Right ventricle myocardium superior (tissue), 1 donor: ENCODE measurements around the gene HIPK2. TPM values are rescaled to one million over a fixed set of nuclear protein-coding genes. Genes with fewer than 3 reads are reported as not detected.
A peak's percentile ranks its signal among the peaks of the same experiment; 100 is the strongest.

ENCODE experiments used
- ATAC-seq: fragments of 200-7000 bp; cut with Tn5 transposase; one replicate; pipeline ENCODE4 v1.9.1; 2020; ENCODE audit warnings: mild to moderate bottlenecking; ENCODE audit not compliant: poor library complexity
- DNase-seq: peaks from one replicate; pipeline ENCODE4 v3.0.0-alpha.2; 2020
- intact Hi-C: fragments of 100-400 bp; cut with DNase I; formaldehyde crosslinking; loops from one replicate; pipeline ENCODE4 v1.11.2; 2022
- total RNA-seq: library from RNA; stranded (reverse); fragmentation: NEBNext Ultra II Directional; extraction: Animal tissue kit (Norgen Biotek cat#: 25700); gene quantifications from one replicate; pipeline ENCODE4 v1.2.1, GENCODE V29; 2021
- donor health status: DM: no; HTN: yes; CAD: no; lungs with severe emphysema.

HIPK2 gene
- total RNA-seq, 1 donor from 2014 or later, result 88.5 TPM

DNA sequence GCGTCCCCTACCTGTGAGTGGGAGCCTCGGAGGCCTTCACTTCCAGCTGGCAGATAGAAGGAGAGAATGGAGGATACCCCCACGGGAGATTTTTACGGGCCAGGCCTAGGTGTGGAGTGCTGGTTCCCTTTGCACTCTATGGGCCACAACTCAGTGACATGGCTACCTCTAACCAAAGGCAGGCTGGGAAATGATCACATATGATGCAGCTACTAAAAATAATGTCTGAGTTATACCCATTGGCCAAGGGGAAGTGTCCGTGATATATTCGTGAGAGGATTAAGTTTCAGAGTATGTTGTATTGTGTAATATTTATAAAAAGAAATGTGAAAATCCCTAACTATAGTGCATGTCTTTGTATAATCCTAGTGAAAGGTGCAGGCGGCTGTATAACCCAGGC, 13.5 kb upstream of the HIPK2 start:
- intact Hi-C loops, result no loop called here
- ATAC-seq, result no peak

GRCh38 chr7:139784648-139785047, 6.8 kb upstream of the HIPK2 start:
- DNase-seq, result no peak
- intact Hi-C loops, result no loop called here
- ATAC-seq, result no peak

More for the DNA sequence above, 13.5 kb upstream of the HIPK2 start:
- DNase-seq, result no peak

DNA sequence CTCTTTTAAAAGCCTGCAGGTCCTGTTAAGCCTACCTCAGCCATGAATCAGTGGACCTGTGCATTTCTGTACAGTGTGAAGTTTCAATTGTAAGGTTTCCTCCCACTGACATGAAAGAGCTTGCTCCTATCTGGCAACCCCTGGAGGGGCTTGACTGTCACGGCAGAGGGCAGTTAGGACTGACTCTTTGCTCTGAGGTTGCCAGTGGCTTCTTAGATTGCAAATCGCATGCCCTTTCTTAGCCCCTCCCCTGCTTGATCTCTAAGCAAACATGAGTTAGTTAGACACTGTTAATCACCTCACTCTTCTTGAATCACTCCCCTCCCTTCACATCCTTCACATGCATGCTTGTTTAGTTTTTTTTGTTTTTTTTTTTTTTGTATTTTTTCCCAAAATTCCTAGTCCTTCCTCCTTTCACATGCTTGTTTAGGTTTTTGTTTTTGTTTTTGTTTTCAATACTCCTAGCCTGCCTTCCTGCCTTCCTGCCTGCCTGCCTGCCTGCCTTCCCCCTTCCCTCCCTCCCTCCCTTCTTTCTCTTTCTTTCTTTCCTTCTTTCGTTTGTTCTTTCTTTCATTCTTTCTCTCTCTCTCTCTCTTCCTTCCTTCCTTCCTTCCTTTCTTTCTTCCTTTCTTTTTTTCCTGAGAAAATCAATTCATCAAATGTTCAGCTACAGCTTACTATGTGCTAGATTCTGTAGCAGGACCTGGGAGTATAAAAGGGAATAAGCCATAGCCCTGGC, 6.0 kb upstream of the HIPK2 start:
- intact Hi-C loops, result no loop called here
- DNase-seq (no peak), ATAC-seq (no peak)

- no peak for ATAC-seq
- DNase-seq, result no peak
- intact Hi-C loops, result no loop called here
These were observed 5.1 kb upstream of the HIPK2 start for GRCh38 chr7:139782932-139783331.

GRCh38 chr7:139777133-139777891, 486 bp downstream of the HIPK2 start:
- ATAC-seq (no peak), DNase-seq (peak; percentile 72)
- intact Hi-C loops, result loop anchor here (5.0 kb wide), 3 partner anchors 45 to 225 kb away; no protein-coding TSS in a partner anchor

- no peak for DNase-seq
- intact Hi-C loops, result loop anchor here (5.0 kb wide), 3 partner anchors 44 to 226 kb away; no protein-coding TSS in a partner anchor
- ATAC-seq, result peak; percentile 26
These were observed 1.2 kb downstream of the HIPK2 start for GRCh38 chr7:139776486-139777132.

- no peak for DNase-seq
- intact Hi-C loops, result loop anchor here (5.0 kb wide), 3 partner anchors 44 to 226 kb away; no protein-coding TSS in a partner anchor
- peak; percentile 72 for ATAC-seq
These were observed 1.9 kb downstream of the HIPK2 start for GRCh38 chr7:139775829-139776266.

DNA sequence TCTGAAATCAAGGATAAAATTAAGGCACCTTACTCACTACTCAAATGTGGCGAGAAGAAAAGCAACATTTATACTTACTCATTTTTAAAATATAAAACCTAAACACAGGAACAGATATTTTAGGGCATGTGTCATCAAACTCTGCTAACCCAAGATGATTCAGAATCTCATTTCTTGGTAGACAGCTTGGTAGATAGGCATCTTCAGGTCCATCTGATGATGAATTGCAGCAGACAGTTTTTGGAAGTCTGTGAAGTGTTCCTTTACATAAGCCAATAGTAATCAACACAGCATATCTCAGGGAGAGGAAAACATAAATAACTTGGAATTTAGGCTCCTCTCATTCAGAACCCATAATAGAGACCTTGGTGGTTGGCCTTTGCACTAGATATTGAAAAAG, 3.4 kb downstream of the HIPK2 start:
- DNase-seq (no peak), ATAC-seq (no peak)
- intact Hi-C loops, result no loop called here

- DNase-seq (no peak), ATAC-seq (no peak)
- intact Hi-C loops, result no loop called here
These were observed 4.4 kb downstream of the HIPK2 start for GRCh38 chr7:139773371-139773770.

DNA sequence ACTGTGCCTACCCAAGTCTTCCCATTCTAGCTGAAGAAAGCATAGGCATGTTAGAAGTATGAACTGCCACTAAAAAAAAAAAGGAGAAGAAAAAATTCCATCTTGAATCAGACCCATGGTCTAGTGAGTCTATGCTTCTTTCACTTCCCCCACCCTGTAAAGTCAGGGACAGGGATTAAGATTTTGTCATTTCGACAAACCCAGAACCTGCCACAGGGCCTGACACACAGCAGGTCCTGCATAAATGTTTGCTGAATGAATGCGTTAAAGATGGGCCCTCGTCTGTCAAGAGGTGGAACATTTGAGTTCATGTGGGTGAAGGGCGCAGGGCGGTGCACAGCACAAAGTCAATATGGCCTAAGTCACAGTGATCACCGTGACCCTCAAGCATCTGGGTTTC, 4.9 kb downstream of the HIPK2 start:
- intact Hi-C loops, result no loop called here
- DNase-seq (no peak), ATAC-seq (no peak)

- no peak for ATAC-seq
- intact Hi-C loops, result no loop called here
- DNase-seq, result no peak
These were observed 5.7 kb downstream of the HIPK2 start for GRCh38 chr7:139772115-139772514.

DNA sequence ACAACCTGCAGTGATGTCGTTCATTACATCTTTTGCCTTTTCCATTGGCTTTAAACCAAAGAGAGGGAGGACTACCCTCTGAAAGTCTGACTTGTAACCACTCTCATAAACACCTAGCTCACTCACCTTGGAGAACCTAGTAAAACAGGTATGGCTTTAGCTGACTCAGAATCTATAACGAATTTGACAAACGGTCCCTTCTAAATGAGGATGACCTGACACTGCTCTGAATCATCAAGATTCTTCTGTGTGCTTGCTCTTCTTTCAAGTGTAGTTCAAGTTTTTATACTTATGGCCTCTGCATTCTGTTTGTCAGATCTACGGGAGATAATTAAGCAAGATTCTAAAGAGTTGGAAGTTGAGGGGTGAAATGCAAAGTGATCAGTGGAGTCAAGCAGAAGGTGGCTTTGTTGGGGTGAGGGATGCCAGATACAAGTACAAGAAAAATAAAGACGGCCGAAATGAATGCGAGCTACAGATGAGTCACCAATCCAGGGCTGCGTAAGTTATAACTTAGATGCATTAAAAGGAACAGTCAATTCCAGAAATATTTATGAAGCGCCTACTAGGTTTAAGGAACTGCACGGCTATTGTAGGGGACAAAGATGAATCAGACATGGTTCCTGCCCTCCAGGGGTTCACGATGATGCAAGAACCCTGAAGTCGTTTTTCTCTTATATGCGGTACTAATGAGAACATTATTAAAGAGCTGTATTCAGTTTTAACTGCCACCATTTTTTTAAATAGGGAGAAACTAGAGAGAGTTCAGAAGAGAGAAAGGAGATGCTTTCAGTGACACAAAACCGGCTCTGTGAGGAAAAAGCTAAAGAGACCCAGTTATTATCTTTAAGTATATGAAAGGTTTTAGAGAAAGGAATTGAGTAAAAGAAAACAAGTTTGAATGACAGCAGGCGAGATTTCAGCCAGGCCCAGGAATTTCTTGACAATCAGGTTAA, 6.5 kb downstream of the HIPK2 start:
- no peak for DNase-seq
- no peak for ATAC-seq
- intact Hi-C loops, result no loop called here

DNA sequence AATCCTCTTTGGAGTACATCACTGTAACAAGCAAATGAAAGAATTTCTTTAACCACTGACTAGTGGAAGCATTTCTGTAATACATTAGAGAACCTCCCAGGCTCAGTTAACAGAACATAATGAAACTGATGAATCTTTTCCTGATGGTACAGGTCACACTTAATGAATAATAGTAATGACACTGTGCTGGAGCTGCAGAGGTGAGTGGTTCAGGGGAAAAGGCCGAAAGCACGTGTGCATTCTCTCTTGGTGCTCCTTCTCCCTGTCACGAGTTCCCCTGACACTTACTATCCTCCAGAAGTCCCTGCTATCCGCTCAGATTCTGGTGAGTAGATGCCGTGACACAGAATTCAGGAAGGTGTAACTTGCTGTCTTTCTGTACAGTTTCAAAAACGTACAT, 8.0 kb downstream of the HIPK2 start:
- ATAC-seq, result peak; percentile 30
- intact Hi-C loops, result no loop called here

DNA sequence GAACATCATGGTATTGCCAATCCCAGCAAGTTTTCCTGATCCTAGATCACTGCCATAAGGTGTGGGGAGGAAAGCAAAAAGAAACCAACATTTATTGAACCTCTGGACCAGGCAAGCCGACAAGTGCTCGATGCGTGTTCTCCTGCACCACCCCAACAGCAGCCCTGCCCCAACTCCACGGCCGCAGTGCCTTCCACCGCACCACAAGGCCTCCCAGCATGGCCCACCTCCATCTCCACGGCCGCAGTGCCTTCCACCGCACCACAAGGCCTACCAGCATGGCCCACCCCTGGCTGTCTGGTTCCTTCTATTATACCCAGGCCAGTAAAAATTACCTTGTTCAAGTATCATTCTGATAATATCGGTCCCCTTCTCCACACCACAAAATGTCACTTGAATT, 8.7 kb downstream of the HIPK2 start:
- DNase-seq (no peak), ATAC-seq (no peak)
- intact Hi-C loops, result no loop called here

More for the DNA sequence above, 8.0 kb downstream of the HIPK2 start:
- no peak for DNase-seq

DNA sequence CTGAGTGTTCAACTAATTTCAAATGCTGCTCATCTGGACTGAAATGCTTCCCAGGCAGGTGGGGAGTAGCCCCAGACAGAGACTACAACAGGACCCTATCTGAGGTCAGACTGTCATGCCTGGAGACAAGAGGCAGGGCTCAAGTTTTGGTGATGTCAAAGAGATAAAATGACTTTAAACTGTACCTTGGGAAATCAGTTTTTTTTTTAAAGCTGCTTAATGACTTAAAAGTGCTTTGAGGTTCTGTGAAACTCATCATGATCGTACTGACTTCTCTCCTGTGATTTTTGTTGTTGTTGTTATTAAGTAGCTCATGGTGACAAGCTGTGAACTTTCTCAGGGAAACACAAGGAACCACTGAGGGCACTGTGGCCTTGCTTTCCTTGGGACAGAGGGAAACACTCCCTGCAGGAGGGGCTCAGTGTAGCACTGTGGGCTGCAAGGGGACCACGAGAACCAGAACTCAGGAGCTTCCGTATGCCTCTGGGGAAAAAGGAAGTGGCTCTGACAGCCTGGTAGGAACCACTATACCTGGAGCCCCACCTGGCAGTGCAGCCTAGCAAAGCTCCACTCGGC, 9.5 kb downstream of the HIPK2 start:
- no peak for DNase-seq
- ATAC-seq, result peak; percentile 9
- intact Hi-C loops, result no loop called here

DNA sequence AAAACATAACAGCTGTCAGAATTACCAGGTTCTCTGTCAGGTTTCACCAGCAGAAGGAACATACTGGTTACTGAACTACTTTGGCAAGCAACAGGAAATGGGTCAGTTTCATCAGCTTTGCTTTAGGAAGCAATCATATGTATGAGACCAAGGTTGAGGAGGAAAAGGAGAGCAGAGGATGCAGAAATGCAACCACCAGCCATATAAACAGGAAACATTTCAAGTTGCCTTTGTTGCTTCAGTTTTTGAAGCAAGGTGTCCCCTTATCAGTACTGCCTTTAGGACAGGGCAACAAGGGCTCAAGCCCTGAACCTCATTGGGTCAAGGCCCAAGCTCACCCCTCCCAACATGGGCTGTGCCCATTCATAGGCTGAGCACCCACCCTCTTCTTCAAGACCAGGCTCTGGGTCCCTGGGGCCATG, 10.2 kb downstream of the HIPK2 start:
- DNase-seq, result no peak
- ATAC-seq, result no peak
- intact Hi-C loops, result no loop called here

DNA sequence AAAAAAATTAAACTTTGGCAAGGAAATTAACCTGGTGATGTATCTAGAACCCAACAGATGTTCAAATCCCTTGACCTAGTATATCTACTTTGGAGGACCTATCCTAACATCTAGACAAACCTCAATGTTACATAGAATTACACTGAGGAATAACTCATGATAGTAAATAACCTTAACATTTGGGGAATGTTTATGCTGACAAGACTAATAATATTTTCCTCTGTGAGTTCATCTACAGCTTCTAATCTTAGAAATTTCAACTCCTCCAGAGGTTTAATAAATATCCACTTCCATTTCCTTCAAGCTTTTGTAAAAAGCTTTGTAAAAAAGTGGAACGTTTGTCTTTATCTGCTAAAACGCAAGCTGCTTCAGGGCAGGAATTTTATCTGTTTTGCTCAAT, 12.7 kb downstream of the HIPK2 start:
- DNase-seq (no peak), ATAC-seq (no peak)
- intact Hi-C loops, result no loop called here

DNA sequence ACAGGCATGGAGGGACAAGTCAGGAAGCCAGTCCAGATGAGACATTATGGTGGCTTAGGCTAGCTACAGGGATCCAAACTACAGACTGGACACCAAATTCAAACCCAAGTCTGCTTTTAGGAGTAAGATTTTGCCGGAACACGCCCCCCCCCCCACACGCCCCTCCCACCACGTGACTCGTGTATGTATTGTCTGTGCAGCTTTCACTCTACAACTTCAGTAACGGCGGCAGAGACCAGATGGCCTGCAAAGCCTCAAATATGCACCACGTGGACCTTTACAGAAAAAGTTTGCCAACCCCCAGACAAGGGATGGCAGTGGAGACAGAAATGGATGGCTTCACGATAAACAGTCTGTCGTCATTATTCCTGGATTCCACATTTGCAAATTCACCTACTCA, 14.5 kb downstream of the HIPK2 start:
- intact Hi-C loops, result no loop called here
- DNase-seq, result no peak
- no peak for ATAC-seq
